Thyroid gland (tissue), 4 donors: Measurements from ENCODE around the gene LRCH1.

Source experiments
- CTCF ChIP-seq, 6 experiments: fragments of 200-600 bp in 3 of 6; fragments of 450-650 bp in 3 of 6; sonication (generic) in 3 of 6; IDR thresholded peaks; one replicate each; pipeline ENCODE4 v1.5.1; 2016 to 2019; ENCODE audit warnings: antibody characterized with exemption in 6 of 6, mild to moderate bottlenecking in 2 of 6, inconsistent platforms in 1 of 6, moderate library complexity in 1 of 6
- POLR2A ChIP-seq, 2 donors: fragments of 450-650 bp; IDR thresholded peaks; one replicate each; pipeline ENCODE4 v1.6.1; 2017; ENCODE audit warnings: antibody characterized with exemption in 2 of 2, mild to moderate bottlenecking in 2 of 2, moderate library complexity in 1 of 2

GRCh38 chr13:46665248-46665632 is 112.3 kb downstream of the LRCH1 start:
- TF ChIP-seq CTCF (IDR thresholded peaks at IDR 0.05) (no peak), POLR2A (IDR thresholded peaks at IDR 0.05) (no peak)
